GM18519 (cell line): Measurements from ENCODE around the gene PTCH2.
"Not testable (repeated sequence)": the region's sequence is repeated elsewhere in the genome, so short reads cannot be mapped to it uniquely, and the experiment has no call there.

Experiments used
- ATAC-seq: cut with Tn5 transposase; IDR thresholded peaks from one replicate; pipeline ENCODE4 v1.9.1; 2021; ENCODE audit warnings: mild to moderate bottlenecking, moderate library complexity; ENCODE audit not compliant: unreplicated experiment, low FRiP score

Gene PTCH2

GRCh38 chr1:44839576-44839975 lies 3.5 kb downstream of the PTCH2 start:
- no peak for ATAC-seq

- ATAC-seq = not testable (repeated sequence)
Measured at GRCh38 chr1:44838294-44838693, 4.8 kb downstream of the PTCH2 start.

GRCh38 chr1:44835738-44836675 lies 7.0 kb downstream of the PTCH2 start:
- ATAC-seq = no peak

GRCh38 chr1:44834328-44834727 lies 8.7 kb downstream of the PTCH2 start:
- ATAC-seq = no peak

GRCh38 chr1:44832056-44832705 lies 10.9 kb downstream of the PTCH2 start:
- ATAC-seq = no peak

- ATAC-seq = no peak
Measured at GRCh38 chr1:44831516-44831915, 11.5 kb downstream of the PTCH2 start.

GRCh38 chr1:44830900-44831304 lies 12.2 kb downstream of the PTCH2 start:
- no peak for ATAC-seq

GRCh38 chr1:44829506-44830384 lies 13.3 kb downstream of the PTCH2 start:
- ATAC-seq = no peak

- no peak for ATAC-seq
Measured at GRCh38 chr1:44828841-44829440, 14.1 kb downstream of the PTCH2 start.

- no peak for ATAC-seq
Measured at GRCh38 chr1:44828003-44828651, 14.9 kb downstream of the PTCH2 start.

GRCh38 chr1:44827197-44828002 lies 15.7 kb downstream of the PTCH2 start:
- no peak for ATAC-seq

- no peak for ATAC-seq
Measured at GRCh38 chr1:44826375-44827196, 16.5 kb downstream of the PTCH2 start.

GRCh38 chr1:44824392-44824791 lies 18.7 kb downstream of the PTCH2 start:
- not testable (repeated sequence) for ATAC-seq

GRCh38 chr1:44822981-44823451 lies 20.0 kb downstream of the PTCH2 start:
- ATAC-seq = no peak

- no peak for ATAC-seq
Measured at GRCh38 chr1:44822131-44822701, 20.8 kb downstream of the PTCH2 start.

- ATAC-seq = no peak
Measured at GRCh38 chr1:44821240-44821715, 21.8 kb downstream of the PTCH2 start.
